GM12892 (cell line): Measurements from ENCODE around the gene YIPF2.

ENCODE experiments used
- POLR2A ChIP-seq: IDR thresholded peaks from 2 replicates; pipeline ENCODE4 v1.6.1; 2011; ENCODE audit warnings: low read depth, low read length, control low read depth
- POLR2AphosphoS5 ChIP-seq: IDR thresholded peaks from 2 replicates; pipeline ENCODE4 v1.6.1; 2011; ENCODE audit warnings: low read depth, low read length, control low read depth
- TAF1 ChIP-seq: IDR thresholded peaks from 2 replicates; pipeline ENCODE4 v1.6.1; 2011; ENCODE audit warnings: low read depth, mild to moderate bottlenecking, control low read depth, low read length, borderline replicate concordance

- no peak for TF ChIP-seq TAF1
- no peak for TF ChIP-seq POLR2A
- no peak for TF ChIP-seq POLR2AphosphoS5
Measured at GRCh38 chr19:10888421-10888866, 40.0 kb downstream of the YIPF2 start.
